AG09309 (cell line): ENCODE results near the gene BEST3.

Source experiments
- DNase-seq: peaks from one replicate; pipeline ENCODE4 v3.0.0-alpha.2; 2010; ENCODE audit warnings: low read depth
- H3K4me3 ChIP-seq: 2 replicates; pipeline ENCODE4 v1.5.1; 2011; ENCODE audit warnings: mild to moderate bottlenecking, low read depth, low read length, moderate library complexity; ENCODE audit not compliant: control insufficient read depth
- TF ChIP-seq, protein P1 (sequence below): IDR thresholded peaks from 2 replicates; pipeline ENCODE4 v1.5.1; 2011; ENCODE audit warnings: mild to moderate bottlenecking, low read depth, low read length, inconsistent platforms; ENCODE audit not compliant: insufficient read depth, control insufficient read depth; ENCODE audit errors: missing control alignments

BEST3 gene

GRCh38 chr12:69627501-69627900 is 71.6 kb downstream of the BEST3 start:
- TF ChIP-seq, protein P1, sequence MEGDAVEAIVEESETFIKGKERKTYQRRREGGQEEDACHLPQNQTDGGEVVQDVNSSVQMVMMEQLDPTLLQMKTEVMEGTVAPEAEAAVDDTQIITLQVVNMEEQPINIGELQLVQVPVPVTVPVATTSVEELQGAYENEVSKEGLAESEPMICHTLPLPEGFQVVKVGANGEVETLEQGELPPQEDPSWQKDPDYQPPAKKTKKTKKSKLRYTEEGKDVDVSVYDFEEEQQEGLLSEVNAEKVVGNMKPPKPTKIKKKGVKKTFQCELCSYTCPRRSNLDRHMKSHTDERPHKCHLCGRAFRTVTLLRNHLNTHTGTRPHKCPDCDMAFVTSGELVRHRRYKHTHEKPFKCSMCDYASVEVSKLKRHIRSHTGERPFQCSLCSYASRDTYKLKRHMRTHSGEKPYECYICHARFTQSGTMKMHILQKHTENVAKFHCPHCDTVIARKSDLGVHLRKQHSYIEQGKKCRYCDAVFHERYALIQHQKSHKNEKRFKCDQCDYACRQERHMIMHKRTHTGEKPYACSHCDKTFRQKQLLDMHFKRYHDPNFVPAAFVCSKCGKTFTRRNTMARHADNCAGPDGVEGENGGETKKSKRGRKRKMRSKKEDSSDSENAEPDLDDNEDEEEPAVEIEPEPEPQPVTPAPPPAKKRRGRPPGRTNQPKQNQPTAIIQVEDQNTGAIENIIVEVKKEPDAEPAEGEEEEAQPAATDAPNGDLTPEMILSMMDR: no peak
- DNase-seq: no peak
- H3K4me3 ChIP-seq: no peak overlapping the region

- no peak overlapping the region for H3K4me3 ChIP-seq
- no peak for DNase-seq
- TF ChIP-seq, protein P1: no peak
Observed at GRCh38 chr12:69623970-69624369, 75.1 kb downstream of the BEST3 start.

GRCh38 chr12:69621551-69621950 is 77.6 kb downstream of the BEST3 start:
- TF ChIP-seq, protein P1: no peak
- DNase-seq: no peak
- no peak overlapping the region for H3K4me3 ChIP-seq

- no peak for DNase-seq
- no peak overlapping the region for H3K4me3 ChIP-seq
- TF ChIP-seq, protein P1: no peak
Observed at GRCh38 chr12:69620921-69621320, 78.2 kb downstream of the BEST3 start.

DNA sequence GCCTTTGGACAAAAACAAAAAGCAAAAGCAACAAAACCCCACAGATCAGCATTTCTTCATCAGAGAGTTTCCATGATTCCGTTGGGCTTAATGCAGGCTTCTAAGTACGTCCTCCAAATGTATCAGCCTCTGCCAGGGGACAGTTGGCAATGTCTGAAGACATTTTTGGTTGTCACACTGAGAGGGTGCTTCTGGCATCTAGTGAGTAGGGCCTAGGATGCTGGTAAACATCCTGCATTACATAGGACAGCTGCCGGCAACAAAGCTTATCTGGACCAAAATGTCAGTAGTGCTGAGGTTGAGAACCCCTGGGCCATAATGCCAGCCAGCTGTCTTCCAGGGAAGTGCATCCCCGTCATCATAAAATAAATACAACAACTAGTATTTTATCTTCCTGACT is 79.0 kb downstream of the BEST3 start:
- TF ChIP-seq, protein P1: no peak
- DNase-seq: no peak
- no peak overlapping the region for H3K4me3 ChIP-seq

DNA sequence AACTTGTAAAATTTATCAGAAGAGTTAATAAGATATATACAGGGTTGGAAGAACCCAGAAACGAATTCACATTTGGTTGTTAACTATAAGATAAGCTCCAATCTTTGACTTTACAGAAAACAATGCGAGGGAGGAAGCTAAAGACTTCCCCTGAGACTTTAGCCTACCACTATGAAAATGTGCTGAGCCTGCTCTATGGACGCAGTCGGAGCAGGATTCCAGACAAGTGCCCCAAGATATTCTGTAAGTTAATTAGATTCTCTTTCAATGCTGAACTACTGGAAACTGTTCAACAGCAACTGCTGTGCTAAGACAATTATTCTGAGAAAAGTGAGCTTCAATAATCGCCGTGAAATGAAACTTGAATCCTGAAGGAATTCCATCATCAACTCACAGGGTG is 80.1 kb downstream of the BEST3 start:
- H3K4me3 ChIP-seq: no peak overlapping the region
- TF ChIP-seq, protein P1: no peak
- no peak for DNase-seq

- TF ChIP-seq, protein P1: no peak
- no peak overlapping the region for H3K4me3 ChIP-seq
- DNase-seq: no peak
Observed at GRCh38 chr12:69616025-69616424, 83.1 kb downstream of the BEST3 start.
